ENCODE measurements around the gene PHOX2B. TPM values are rescaled to one million over a fixed set of nuclear protein-coding genes. Genes with fewer than 3 reads are reported as not detected.

Gene PHOX2B
- polyA plus RNA-seq (ENCODE audit: insufficient read length in 12 of 12) = 10 to 100 TPM in 1 of 12 donors, under 1 TPM in 1, not detected in 10; 0.08 to 10.3 TPM
- long read RNA-seq, donor 1, transcript PHOX2B-201 (3 exons, 3,030 nt) = major isoform, 35 of 57 reads
- long read RNA-seq, donor 1, partial matches to known transcripts = 20 of 57 reads
- long read RNA-seq, donor 1, other reads (novel, unspliced or antisense) = 0 of 57 reads
- long read RNA-seq, donor 2 = 0 reads
- long read RNA-seq, donor 3 = 0 reads
- long read RNA-seq, donor 4 = 0 reads
- long read RNA-seq, donor 5 = 0 reads
- long read RNA-seq, donor 6 = 0 reads
- long read RNA-seq, donor 7 = 0 reads
- long read RNA-seq, donor 8 = 0 reads
- long read RNA-seq, donor 9 = 0 reads
- long read RNA-seq, donor 10 = 0 reads
- long read RNA-seq, donor 11 = 0 reads

DNA sequence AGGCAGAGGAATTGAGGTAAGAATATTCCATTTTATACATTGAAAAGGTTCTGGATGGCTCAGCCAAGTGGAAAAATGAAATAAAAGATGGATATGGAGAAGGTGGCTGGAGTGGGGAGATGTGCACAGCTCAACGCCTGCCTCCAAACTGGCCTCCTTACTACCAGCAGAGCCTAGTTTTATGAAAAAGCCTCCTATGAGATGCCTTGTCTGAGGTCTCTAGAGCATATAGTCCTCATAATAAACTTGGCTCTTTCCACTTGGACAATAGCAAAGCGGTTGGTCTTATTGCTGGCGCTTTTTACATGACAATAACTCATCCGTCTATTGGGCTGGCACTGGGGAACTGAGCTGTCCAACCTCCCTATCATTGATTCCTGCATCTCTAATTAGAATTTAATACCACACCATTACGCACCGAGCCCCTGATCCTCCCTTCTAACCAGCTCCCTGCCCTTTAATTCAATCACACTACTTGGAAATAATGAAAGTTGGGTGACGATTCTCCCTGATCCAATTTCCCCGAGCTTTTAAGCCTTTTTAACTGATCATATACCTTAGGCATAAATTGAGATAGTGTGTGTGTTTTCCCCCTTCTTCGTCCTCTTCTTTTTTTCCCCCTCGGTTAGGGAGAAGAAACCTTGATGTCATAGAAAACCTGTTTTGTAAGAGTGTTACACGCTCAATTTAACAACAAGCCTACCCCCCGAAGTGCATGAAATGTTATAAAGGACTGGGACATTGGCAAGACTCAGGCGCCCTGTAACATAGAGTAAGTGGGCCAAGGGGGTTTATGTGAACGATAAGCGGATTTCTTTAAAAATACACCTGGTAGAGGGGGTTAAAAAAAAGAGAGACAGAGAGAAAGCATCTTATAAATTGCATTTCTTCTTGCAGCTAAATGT is at the start of gene PHOX2B:
Gene PHOX2B (minus strand): TSS at position 155 of the 905 bp plus-strand sequence. CDS start 115 bp downstream, at position 40.
- DNase-seq = no peak

DNA sequence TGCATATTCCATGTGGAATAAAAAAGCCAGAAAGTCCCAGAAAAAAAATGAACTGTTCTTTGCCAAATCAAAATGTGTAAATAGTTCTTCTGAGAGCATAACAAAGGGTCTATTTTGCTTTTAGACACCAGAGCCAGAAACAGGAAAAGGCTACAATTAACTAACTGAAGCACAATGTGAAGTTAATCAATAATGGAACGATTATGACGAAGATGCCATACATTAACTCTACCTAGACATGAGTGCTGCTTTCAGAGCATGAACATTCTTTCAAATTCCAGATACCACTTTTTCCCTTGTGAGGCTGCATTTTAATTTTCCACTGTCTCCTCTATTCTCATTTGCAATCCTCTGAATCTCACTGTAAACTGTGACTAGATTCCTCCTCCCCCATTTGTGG is 48.7 kb upstream of the PHOX2B start:
- no peak for DNase-seq

DNA sequence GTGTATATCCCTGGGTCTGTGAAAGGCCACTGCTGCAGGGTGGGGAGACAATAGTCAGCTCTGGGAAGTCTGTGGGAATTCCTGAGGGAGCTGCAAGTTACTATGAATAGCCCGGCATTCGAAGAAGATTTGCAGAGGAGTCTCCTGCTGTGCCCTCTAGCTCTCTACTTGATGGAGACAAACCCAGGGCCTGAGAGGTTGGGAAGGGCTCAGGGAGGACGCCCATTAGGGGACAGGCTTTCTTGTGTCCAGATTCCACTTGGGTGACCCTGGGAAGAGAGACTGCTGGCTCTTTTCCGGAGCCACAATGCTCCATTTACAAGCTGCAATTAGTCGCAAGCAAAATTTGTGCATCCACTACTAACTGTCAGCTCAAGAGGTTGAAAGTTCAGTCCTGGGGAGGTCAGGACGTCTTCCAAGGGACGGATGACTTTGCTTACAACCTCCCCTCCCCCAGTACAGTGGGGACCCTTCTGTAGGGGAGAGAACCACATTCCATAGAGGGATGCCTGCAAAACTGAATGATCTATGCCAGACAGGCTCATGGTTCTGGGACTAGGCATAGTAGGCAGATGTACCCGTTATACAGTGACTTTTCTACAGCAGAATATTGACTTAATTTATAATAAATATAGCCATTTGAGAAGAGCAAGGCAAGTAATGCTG is 48.2 kb upstream of the PHOX2B start:
- no peak for DNase-seq

DNA sequence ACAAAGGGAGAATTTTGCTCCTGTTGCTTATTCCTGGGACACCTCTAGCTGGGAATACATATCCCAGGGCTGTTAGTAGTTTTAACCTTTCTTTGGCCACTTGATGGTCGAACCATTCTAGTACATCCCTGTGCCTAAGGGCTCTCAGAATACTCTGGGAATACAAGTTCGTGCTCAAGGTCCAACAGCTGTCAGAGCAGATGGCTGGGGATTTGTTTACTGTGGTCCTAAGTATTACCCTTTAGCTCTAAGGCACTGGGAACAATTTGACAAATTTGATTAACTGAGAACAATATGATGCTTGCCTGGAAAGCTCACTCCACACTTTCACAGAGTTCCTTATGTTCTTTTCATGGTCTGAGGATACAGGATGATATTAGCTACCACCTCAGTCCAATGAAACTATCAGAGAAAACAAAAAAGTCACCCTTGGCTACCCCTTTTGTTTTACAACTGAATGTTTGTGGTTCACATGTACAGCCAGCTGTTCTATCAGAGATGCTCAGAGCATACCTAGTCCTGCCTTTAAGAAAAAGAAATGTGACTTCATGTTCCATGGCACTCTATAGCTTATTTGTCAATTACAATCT is 47.4 kb upstream of the PHOX2B start:
- DNase-seq = no peak

DNA sequence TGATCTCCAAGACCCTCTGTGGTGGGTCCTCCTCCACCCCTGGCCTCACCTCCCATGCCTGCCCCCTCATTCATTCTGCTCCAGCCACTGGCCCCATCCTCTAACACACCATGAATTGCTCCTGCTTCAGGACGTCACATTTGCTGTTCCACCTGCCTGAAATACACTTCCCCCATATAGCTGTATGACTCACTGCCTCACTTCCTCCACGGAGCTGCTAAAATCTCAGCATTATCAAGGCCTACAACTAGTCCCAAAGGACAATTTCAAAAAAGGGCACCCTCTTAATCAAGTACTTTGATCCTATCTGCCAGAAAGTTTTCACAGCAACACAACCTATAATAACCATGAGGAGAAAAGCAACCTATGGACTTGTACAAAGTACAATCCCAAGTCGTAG is 43.6 kb upstream of the PHOX2B start:
- no peak for DNase-seq

DNA sequence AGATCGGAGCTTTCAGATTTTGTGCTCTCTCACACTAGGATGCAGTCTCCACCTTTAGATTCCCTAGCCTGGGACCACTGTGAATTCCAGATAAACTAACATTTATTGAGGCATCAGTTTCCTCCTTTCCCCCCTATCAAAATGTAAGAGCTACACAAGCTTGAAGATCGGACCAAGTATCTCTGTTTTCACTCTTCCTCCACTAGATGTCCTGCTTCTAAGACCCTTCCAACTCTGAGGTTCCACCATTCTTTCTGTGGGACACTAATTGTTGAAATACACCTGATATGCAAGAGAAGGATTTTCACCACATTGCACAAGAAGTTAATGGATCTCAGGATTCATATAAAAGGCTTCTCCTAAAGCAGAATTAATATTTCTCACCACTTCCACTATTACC is 43.0 kb upstream of the PHOX2B start:
- no peak for DNase-seq

DNA sequence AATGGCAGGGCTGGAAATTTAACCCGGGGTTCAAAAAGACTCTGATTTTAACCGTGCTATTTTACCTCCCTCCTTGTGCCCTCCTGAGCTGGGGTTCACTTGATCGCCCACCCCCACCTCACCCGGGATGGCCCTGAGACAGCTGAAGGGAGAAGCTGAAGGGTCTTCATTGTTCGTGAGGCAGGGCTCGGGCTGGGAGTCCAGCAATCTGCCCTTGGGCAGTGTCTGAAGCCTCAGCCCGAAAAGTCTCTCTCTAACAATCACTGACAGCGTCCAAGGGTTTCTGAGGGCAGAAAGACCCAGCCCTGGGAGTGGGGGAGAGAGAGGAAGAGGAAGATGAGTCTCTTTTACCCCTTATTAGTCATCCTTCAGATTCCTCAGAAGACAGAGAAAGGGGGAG is 39.4 kb upstream of the PHOX2B start:
- no peak for DNase-seq

DNA sequence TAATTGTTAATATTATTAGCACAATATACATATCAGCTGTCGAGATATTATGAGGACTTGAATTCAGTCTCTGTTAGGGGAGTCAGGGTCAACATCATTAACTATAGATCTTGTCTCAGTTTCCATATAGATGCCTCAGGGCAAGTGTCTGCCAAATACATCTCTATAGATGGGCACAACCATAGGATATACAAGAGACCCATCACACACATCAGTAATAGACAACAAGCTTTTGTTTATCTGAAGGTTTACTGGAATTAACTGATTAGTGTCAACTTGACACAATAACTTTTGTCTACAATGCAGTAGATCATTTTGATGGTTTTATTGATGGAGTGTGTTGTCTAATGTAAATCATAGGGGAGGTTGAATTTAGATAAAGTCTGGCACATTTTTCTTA is 37.1 kb upstream of the PHOX2B start:
- DNase-seq = no peak

DNA sequence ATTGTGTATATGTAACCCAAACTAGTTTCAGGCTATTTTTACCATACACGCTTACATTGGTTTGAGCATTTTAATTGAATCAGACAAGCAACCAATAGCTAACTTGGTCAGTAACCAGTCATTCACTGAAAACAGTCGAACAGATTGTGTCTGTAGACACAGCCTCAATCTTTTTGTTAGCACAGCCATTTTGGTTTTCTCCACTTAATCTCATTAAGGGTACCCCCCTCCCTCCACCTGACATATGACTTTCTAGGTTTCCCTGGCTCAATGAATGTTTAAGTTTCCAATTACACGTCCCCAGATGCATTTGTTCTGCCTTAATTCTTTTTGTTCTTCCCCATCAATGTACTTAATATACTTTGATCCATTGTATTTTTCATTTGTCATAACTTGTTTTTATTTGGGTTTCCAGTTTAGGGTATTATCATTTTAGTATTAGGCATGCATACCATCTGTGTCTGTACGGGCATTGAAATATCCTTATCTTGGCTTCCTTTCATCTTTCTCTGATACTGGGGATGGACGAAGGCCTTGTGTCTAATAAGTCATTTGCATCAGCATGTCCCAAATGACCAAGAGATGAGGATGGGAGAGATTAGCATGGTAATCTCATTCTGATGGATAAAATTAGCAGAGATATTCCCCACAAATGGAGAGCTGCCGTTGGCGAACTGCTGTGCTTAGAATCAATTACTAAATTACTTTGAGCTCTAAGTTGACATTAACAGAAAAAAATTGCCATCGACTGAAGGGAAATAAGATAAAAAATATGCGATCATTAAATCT is 35.9 kb upstream of the PHOX2B start:
- DNase-seq = no peak

DNA sequence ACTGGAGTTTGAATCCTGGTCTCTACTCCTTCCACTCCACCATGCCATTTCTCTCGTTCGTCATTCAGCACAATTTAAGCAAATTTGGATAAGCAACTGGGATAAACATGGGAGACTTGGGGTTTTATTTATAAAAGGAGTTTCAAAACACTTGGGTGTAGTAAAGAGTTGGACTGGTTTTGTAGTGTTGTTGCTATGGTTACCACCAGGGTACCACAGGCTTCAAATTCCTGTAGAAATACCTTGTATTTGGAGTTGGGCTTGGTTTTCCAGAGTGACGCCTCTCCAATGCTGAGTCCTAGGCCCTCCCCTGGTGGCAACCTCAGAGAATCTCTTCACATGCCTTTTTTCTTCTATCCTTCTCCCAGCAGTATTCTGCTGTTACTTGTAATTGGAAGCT is 27.9 kb upstream of the PHOX2B start:
- no peak for DNase-seq

DNA sequence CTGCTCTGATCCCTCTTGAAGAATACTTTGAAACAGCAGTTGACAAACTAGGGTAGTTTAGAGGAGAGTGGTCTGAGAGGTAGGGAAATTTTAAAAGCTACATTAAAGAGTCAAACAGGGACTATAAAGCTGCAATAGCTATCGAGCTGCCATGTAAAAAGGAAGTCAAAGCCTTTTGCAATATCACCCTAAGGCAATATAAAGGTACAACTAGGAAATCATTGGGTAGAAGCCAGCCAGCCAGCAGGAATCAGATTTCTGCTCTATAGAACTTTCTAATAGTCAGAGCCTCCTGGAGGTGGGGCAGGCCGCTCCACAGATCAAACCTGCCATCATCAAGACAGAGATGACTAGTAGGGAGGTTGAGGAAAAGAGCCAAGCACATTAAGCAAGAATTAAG is 15.2 kb upstream of the PHOX2B start:
- DNase-seq = no peak

DNA sequence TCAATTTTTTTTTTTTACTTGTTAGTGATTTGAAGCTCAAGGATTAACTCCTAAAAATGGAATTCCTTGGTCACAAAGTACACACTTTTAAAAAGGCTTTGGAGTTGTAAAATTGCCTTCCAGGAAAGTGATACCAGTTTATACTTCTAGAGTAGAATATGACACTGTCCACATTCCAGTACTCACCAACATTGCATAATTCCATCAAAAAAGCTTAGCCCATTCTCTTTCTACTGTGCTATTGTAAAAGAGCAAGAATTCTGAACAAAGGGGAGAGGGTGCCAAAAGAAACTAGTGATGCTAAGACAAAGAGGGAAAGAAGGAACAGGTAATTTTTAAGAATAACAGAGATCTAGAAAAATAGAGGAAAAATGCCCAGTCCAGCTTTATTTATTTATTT is 10.4 kb upstream of the PHOX2B start:
- DNase-seq = no peak

DNA sequence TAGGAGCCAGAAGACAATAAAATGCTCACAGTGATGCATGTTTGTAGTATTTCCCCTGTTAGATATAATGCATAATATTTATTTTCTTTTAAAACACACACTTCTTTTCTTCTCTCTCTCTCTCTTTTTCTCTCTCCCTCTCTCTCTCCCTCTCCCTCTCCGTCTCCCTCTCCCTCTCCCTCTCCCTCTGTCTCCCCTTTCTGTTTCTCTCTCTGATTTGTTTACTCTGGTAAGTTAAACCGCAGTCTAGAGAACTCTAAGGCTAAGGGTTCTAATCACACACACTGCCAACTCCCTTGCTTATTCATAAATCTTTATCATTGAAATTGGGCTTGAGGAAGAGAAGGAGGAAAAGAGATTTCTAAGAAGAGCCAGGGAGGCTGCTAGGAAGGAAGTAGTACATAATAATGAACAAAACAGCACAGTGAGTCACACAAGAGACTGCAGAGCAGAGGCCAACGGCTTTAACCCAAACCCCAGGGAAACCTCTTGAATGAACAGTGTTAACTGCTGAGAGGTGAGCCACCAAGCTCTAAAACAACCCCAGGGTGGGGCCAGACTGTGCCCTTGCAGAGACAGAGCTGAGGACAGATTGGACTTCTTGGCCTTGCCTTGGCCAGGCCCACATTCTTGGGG is 9.1 kb upstream of the PHOX2B start:
- no peak for DNase-seq

DNA sequence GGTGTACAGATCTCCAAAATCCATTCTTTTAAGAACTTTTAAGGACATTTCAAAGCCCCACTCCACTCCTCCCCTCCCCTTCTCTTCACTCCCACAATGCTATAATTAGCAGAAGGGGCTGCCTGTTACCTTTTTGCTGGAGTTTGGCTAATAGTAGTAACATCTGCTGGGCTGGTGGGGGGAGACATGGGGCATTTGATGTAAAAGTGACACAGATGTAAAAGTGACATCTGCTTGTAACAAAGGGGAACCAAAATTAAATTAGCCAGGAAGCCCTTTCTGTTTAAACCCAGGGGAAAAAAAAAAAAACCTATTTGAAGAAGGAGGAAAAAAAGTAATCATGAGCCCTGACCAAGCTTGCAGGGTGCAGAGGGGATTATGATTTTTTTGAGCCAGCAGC is 5.4 kb upstream of the PHOX2B start:
- DNase-seq = no peak

DNA sequence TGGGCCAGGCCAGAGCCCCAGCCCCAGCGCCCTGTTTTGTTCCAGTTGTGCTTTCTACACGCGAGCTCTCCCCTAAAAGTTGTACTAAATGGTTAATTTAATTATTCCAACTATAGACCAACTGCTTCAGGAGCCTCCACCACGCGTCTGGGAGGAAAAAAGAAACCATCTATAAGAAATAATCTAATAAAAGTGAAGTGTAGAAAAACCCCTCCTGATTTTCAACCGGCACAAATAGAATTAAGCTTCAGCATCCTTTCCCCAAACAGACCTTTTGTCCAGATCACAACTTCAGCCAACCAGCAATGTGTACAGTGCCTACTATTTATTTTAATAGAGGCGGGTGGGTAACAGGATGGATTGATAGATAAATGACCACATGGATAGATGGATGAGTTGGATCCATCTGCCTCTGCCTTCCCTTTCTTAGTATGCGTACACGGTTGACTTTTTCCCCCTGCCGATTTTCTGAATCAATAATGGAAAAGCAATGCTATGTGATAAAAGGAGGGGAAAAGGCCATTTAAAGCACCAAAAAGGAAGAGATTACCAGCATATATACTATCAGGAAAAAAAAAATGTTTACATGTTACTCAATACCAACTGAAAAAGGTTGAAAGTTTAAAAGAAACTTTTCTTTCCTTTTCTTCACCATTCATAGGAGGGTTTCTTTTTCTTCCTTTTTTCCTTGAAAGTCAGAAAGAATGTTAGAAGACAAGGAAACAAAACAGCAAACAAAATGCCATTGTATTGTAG is 3.7 kb upstream of the PHOX2B start:
- DNase-seq = no peak

DNA sequence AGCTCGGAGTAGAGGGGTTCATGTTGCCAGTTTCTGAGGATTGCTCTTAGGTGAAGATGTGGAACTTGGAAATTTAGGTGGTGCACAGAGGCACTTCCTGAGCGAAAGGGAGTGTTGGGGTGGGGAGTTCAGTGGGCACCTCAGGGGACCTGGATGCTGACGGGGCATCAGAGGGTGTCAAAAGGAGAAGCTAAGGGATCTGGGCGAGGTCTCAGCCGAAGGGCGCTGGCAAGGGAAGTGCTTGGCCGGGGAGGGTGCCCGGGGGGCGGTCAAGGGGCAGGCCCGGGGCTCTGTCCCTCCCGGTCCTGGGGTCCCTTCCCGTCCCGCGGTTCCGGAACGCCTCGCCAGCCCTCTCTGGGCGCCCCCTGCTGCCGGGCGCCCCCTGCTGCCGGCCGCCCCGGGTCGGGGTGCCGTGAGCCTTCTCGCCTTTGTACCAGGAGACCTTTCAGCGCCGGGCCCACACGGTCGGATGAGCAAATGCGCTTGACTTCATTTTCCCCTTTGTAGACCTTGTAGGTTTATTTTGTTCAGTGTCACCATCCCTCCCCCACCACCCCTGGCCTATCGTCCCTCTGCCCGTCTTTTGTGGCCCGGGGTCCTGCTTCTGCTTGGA is 3.0 kb upstream of the PHOX2B start:
- no peak for DNase-seq

DNA sequence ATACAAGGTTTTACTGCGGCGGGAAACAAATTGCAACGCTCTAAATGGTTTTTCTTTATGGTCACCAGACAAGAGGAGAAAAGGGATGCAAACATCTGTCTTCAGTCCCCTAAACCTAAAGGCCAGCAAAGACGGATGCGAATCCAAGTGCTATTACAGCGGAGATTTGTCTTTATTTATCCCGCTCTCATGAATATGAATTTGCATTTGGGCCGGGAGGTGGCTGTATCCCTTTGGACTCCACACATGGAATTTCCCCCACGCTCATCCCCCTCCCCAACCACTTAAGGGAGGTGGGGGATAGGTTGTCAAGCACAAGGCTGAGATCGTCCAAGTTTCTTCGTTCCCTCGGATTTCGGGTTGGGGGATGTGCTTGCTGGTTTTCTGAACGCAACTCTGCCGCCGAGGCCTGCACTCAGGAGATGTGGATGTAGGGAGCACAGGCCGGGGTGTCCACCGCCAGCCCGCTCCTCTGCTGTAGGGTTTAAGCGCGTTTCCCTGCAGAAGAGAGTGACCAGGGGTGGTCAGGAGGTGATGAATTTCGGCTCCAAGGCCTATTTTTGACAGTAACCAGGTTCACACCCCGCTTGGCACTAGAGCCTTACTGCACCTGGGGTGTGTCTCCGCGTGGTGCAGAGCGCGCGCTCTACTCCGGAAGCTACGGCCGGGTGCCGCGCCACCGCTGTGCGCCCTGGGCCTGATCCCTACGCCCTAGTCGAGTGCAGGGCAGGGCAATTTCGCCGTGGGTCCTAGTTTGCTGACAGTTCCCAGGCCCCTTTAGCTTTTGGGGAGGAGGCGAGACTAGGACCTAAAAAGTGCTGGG is 2.3 kb upstream of the PHOX2B start:
- no peak for DNase-seq

DNA sequence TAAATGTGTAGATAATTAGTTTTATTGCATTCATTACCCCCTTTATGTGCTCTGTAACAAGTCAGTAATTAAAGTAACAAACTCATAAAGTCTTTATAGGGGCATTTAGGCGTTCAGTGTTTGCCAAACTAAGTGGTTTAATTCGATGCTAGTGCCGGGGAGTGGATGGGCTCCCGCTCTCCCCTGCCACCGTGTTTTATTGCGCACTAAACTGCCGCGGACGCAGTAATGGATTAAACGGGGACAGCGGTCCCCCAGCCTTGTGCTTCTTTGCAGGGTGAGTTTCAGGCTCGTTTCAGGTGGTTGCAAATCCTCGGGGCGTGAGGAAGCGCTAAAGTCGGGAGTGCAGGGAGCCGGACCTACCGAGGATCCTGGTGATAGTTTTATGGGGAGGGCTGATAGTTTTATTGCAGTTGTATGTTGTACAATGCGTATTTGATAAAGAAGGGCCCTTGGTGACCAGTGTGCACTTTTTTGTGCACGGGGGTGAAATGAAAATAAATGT is 1.6 kb upstream of the PHOX2B start:
- no peak for DNase-seq

Data from muscle of arm (tissue), 14 donors.